H7 (cell line): ENCODE measurements around the gene TAS2R31. TPM values are rescaled to one million over a fixed set of nuclear protein-coding genes. Genes with fewer than 3 reads are reported as not detected.

Experiments used
- total RNA-seq: library from RNA; depleted of rRNA; stranded (reverse); fragments of >200 nt; shearing (Covaris generic); gene quantifications from 2 replicates; pipeline ENCODE4 v1.2.3, GENCODE V29; 2014; rRNA removed

Gene TAS2R31
- total RNA-seq, 1 experiment from 2014 or later: 0.55 TPM

Other genes starting within 250 kb of the TAS2R31 start
- not detected in 2 replicates for gene TAS2R7, start 228.8 kb downstream of the TAS2R31 start, total RNA-seq
- not detected in 2 replicates for gene TAS2R8, start 224.1 kb downstream of the TAS2R31 start, total RNA-seq
- gene TAS2R9, start 221.2 kb downstream of the TAS2R31 start, total RNA-seq: not detected in 2 replicates
- 0.10 TPM in 1 of 2 replicates, not detected in the other for gene TAS2R10, start 205.0 kb downstream of the TAS2R31 start, total RNA-seq
- 0.78 and 2.1 TPM in 2 replicates for gene PRR4, start 181.9 kb downstream of the TAS2R31 start, total RNA-seq
- gene PRH1, start 147.2 kb downstream of the TAS2R31 start, total RNA-seq: 5.2 and 7.0 TPM in 2 replicates
- 0.24 TPM in 1 of 2 replicates, not detected in the other for gene TAS2R13, start 121.8 kb downstream of the TAS2R31 start, total RNA-seq
- 0.21 TPM in 1 of 2 replicates, not detected in the other for gene PRH2, start 102.2 kb downstream of the TAS2R31 start, total RNA-seq
- 0.10 and 0.92 TPM in 2 replicates for gene TAS2R14, start 92.1 kb downstream of the TAS2R31 start, total RNA-seq
- gene TAS2R50, start 44.5 kb downstream of the TAS2R31 start, total RNA-seq: 0.76 and 0.85 TPM in 2 replicates
- gene TAS2R20, start 33.1 kb downstream of the TAS2R31 start, total RNA-seq: 0.26 and 0.38 TPM in 2 replicates
- gene TAS2R19, start 8.8 kb downstream of the TAS2R31 start, total RNA-seq: 0.62 and 1.3 TPM in 2 replicates
- 0.37 and 0.87 TPM in 2 replicates for gene TAS2R46, start 30.9 kb upstream of the TAS2R31 start, total RNA-seq
- 0.33 TPM in 1 of 2 replicates, not detected in the other for gene TAS2R43, start 60.9 kb upstream of the TAS2R31 start, total RNA-seq
- gene TAS2R30, start 103.2 kb upstream of the TAS2R31 start, total RNA-seq: 0.14 and 1.8 TPM in 2 replicates
- gene SMIM10L1, start 139.8 kb upstream of the TAS2R31 start, total RNA-seq: 4.5 and 6.2 TPM in 2 replicates
- gene TAS2R42, start 155.5 kb upstream of the TAS2R31 start, total RNA-seq: not detected in 2 replicates
- 0.22 and 0.38 TPM in 2 replicates for gene PRB3, start 238.3 kb upstream of the TAS2R31 start, total RNA-seq